Neural cell (in vitro differentiated cells): ENCODE measurements around the gene FAM219B.

ENCODE experiments used
- CTCF ChIP-seq: fragments of 450-650 bp; IDR thresholded peaks from 2 replicates; pipeline ENCODE4 v1.5.1; 2014; ENCODE audit warnings: antibody characterized with exemption, mild to moderate bottlenecking, moderate library complexity; ENCODE audit not compliant: poor library complexity, severe bottlenecking
- EP300 ChIP-seq: fragments of 450-650 bp; conservative IDR thresholded peaks from 2 replicates; pipeline ENCODE4 v1.6.1; 2014; ENCODE audit warnings: antibody characterized with exemption, mild to moderate bottlenecking, moderate library complexity; ENCODE audit not compliant: poor library complexity, severe bottlenecking
- MXI1 ChIP-seq: fragments of 450-650 bp; conservative IDR thresholded peaks from 2 replicates; pipeline ENCODE4 v1.6.1; 2014; ENCODE audit warnings: antibody characterized with exemption, mild to moderate bottlenecking; ENCODE audit not compliant: poor library complexity, severe bottlenecking
- POLR2AphosphoS5 ChIP-seq: IDR thresholded peaks from 2 replicates; pipeline ENCODE4 v1.6.1; 2012
- REST ChIP-seq: IDR thresholded peaks from 2 replicates; pipeline ENCODE4 v1.6.1; 2012; ENCODE audit warnings: borderline replicate concordance
- SMC3 ChIP-seq: fragments of 450-650 bp; conservative IDR thresholded peaks from 2 replicates; pipeline ENCODE4 v1.6.1; 2014; ENCODE audit warnings: antibody characterized with exemption, mild to moderate bottlenecking, moderate library complexity; ENCODE audit not compliant: poor library complexity

DNA sequence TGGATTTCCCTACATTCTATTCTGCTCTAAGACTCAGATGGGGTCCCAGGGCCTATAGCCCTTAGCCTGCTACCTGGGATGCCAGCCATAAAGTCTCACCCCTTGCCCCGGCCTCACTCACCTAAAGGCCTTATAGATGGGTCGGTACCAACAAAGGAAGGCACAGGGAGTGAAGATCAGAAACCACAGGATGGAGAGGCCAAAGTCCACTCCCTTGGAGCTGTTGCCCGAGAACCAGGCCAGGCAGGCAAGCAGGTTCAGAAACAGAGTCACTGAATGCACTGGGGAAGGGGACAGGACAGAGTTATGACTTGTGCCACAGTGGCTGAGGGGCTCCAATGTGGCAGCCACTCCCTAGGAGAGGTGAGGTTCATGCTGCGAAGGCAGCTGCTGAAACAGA, 56.3 kb downstream of the FAM219B start:
- TF ChIP-seq CTCF (no peak), POLR2AphosphoS5 (no peak), MXI1 (no peak), SMC3 (no peak), REST (no peak), EP300 (no peak)
